HG03108 (cell line): ENCODE measurements around the gene NOG.

Experiments
- ATAC-seq: cut with Tn5 transposase; IDR thresholded peaks from one replicate; pipeline ENCODE4 v1.9.1; 2021; ENCODE audit warnings: moderate library complexity; ENCODE audit not compliant: unreplicated experiment

NOG gene

DNA sequence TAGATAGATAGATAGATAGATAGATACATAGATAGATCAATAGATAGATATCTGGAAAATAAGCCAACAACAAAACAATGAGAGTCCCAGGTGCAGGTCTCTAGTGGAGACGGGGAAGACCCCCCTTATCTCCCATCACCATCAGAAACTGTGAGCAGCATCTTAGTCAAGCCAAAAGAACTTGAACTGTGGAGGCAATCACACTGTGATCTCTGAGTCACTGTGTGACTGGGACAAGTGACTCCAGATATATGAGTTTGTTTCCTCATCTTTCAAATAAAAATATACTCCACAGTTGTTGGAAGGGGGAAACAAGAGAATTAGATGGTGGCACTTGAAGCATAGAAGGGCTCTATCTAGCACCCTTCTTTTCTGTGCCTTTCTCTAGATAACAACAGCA lies 42.1 kb downstream of the NOG start:
- no peak for ATAC-seq

DNA sequence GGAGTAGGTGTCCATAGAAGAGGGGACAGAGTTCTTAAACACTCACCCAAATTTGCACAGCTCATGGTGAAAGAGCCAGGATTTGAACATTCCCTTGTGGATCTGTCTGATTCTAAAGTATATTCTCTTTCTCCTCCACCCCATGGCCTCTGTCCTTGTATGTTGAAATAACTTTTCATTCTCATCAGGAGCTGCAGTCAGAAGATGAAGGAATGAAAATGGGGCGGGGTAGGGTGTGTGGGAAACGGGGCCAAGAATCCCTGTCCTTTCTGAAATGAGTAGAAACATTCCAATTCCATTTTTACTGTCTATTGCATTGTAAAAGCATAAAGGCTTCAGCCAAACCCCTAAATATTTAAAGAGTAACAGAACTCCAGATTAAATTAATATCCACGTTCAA lies 42.8 kb downstream of the NOG start:
- no peak for ATAC-seq

DNA sequence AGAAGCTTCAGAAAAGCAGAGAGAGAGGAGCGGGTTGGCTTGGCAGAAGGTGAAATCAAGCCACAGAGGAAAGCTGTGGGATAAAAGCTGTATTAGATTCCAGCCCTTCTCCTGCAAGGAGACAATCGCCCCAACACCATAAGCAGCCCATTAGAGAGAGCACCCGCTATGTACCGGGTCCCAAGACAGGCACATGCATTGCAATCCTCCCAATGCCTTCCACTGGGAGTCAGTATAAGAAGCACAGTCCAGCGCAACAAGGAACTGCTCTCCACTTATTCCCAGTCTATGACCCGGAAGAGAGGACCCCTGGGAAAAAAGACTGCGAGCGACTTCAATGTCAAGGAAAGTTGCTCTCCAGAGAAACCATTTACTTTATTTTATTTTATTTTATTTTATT lies 43.8 kb downstream of the NOG start:
- ATAC-seq: no peak

DNA sequence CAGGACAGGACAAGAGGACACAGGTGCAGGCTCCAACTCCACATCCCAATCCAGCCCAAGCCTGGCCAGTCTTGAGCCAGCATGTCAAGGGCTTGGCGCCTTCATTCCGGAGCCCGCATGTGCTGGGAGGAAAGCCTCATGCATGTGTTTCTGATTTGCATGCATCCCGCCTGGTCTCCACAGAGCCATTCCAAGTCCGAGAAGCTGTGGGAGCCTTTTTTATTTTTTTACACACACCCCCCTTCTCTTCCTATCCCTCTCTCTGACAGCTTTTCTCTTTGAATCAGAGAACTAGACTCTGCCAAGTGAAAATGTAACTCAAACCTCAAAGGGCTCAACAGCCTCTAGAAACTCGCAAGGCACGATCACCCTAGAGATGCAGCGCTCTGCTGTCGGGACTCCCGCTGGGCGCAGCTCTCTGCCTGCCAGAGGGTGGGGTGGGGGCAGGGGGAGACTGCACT lies 45.1 kb downstream of the NOG start:
- ATAC-seq: no peak

DNA sequence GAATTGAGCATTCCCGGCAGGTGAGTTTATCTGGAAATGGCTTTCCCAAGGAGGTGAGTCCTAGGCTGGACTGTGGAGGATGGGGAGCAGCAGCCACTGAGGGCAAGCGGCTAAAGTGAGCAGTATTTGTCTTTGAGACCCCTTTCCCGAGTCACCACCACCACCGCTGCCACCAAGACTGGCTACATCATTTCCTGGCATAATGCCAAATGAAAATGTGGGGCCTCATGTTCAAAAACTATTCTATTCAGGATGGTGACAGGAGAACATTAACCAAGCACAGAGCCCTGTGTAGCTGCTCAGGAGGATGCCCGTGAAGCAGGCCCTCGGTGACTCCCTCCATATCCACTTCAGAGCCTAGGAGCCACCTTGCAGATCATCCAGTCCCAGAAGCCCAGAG lies 46.0 kb downstream of the NOG start:
- no peak for ATAC-seq

DNA sequence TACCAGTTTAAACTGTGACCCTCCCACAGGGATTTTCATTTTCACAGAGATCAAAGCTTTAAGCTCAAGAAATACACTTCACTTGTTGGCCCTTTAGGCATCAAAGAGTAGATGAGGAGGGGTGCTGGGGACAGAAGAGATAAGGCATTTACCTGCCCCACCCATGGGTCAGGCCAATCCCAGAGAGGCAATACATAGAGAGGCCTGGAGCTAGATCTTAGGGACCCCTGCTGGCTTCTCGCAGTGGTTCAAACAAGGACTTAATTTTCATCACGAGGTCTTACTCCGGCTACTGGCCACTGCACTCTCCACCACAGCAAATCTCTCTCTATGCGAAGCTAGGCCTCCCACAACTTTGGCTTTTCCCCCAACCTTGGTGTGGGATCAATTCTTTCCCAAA lies 46.6 kb downstream of the NOG start:
- ATAC-seq: no peak

DNA sequence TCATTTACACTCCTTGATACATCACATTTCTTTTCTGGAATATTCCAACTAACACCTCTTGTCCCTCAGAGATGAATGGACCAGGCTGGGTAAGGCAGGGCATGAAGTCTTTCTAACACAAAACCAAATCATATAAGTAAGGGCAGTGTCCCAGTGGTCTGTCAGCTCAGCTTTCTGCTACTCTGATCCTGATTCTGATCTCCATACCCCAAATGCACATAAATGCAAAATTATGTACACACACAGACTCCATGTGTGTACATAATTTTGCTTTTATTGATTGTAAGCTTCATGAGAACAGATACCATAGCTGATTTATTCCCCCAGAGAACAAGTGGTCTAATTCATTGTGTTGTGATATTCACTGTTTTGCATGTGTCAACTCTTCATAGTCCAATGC lies 47.9 kb downstream of the NOG start:
- ATAC-seq: no peak

DNA sequence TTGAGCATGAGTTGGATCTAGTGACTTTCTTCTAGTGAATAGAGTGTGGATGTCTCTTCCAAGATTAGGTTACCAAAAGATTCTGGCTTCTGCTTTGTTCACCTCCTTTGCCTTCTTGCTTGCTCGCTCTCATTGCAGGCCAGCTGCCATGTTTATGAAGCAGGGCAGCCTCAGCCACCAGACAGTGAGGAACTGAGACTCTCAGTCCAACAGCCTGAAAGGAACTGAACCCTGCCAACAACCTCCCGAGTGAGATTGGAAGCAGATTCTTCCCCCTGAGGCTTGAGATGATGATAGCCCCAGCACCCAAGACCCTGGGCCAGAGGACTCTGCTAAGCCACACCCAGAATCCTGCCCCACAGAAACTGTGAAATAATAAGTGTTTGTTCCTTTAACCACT lies 48.4 kb downstream of the NOG start:
- ATAC-seq: no peak

DNA sequence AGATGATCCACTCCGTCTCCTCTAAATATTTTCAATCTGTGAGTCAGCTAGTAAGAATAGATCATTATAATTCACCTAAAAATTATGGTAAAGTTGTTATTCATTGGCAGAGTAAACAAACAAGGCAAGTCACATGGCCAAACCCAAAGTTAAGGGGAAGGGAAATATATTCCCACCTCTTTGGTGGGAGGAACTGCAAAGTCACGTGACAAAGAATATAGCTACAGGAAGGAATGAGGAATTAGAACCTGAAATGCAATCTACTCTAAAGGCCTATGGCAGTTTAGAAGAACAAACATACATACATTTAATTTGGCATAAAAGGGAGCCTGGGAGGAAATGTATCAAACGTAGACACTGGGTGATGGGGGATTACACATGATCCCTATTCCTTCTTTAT lies 48.9 kb downstream of the NOG start:
- no peak for ATAC-seq
